IMR-90 (cell line): Measurements from ENCODE around the gene HSPD1. TPM values are rescaled to one million over a fixed set of nuclear protein-coding genes. Genes with fewer than 3 reads are reported as not detected.

Experiments
- ATAC-seq: fragments of 200-7000 bp; cut with Tn5 transposase; 2 replicates; pipeline ENCODE4 v1.9.1; 2020; ENCODE audit warnings: low read depth, mild to moderate bottlenecking, moderate library complexity
- BruUV-seq: library from RNA; stranded (reverse); fragments of 400-500 nt; replicated peaks from 2 replicates; lab custom pipeline; 2021; lab: Mats Ljungman, UMichigan
- CTCF ChIA-PET: fragments of 300-600 bp; formaldehyde crosslinking; extraction: SDS; loops from one replicate; lab custom pipeline; 2021; ENCODE audit warnings: antibody characterized with exemption; lab: Yijun Ruan, JAX
- POLR2A ChIA-PET: fragments of 300-600 bp; sonication (Branson Sonifier 250); formaldehyde crosslinking; loops from one replicate; lab custom pipeline; 2022; ENCODE audit warnings: antibody characterized with exemption; ENCODE audit not compliant: unreplicated experiment; lab: Charles Lee
- DNase-seq: peaks from one replicate; pipeline ENCODE4 v3.0.0; 2013
- H2AFZ ChIP-seq: replicated peaks from 2 replicates; pipeline ENCODE3; 2013; ENCODE audit warnings: low read length, mild to moderate bottlenecking; ENCODE audit not compliant: poor library complexity
- H2AK5ac ChIP-seq: 2 replicates; pipeline ENCODE4 v1.6.1; 2013; ENCODE audit warnings: low read depth, low read length, inconsistent platforms
- H2AK9ac ChIP-seq: replicated peaks from 2 replicates; pipeline ENCODE3; 2013; ENCODE audit warnings: mild to moderate bottlenecking, low read depth, low read length, moderate library complexity; ENCODE audit not compliant: poor library complexity
- H2BK120ac ChIP-seq: 2 replicates; pipeline ENCODE4 v1.6.1; 2013; ENCODE audit warnings: low read depth, low read length, inconsistent platforms
- H2BK15ac ChIP-seq: 3 replicates; pipeline ENCODE4 v1.6.1; 2013; ENCODE audit warnings: low read depth, low read length, inconsistent platforms
- H2BK20ac ChIP-seq: 2 replicates; pipeline ENCODE4 v1.6.1; 2013; ENCODE audit warnings: low read depth, mild to moderate bottlenecking, inconsistent platforms, low read length, moderate library complexity
- H2BK5ac ChIP-seq: 2 replicates; pipeline ENCODE4 v1.6.1; 2013; ENCODE audit warnings: mild to moderate bottlenecking, low read depth, low read length, inconsistent platforms; ENCODE audit not compliant: poor library complexity, severe bottlenecking
- H3K14ac ChIP-seq: replicated peaks from 2 replicates; pipeline ENCODE4 v1.6.1; 2013; ENCODE audit warnings: low read depth, low read length, inconsistent platforms
- H3K18ac ChIP-seq: 2 replicates; pipeline ENCODE4 v1.6.1; 2013; ENCODE audit warnings: low read depth, low read length, control low read depth
- H3K23ac ChIP-seq: 2 replicates; pipeline ENCODE4 v1.6.1; 2013; ENCODE audit warnings: low read depth, low read length, inconsistent platforms
- H3K27ac ChIP-seq: 2 replicates; pipeline ENCODE4 v1.5.1; 2013; ENCODE audit warnings: mild to moderate bottlenecking, control low read depth, low read length; ENCODE audit not compliant: insufficient read depth
- H3K27me3 ChIP-seq: 2 replicates; pipeline ENCODE4 v1.6.1; 2013; ENCODE audit warnings: low read length; ENCODE audit not compliant: control insufficient read depth, insufficient read depth
- H3K36me3 ChIP-seq: 2 replicates; pipeline ENCODE4 v1.6.1; 2013; ENCODE audit warnings: low read length, mixed read lengths; ENCODE audit not compliant: control insufficient read depth, insufficient read depth
- H3K4ac ChIP-seq: 2 replicates; pipeline ENCODE4 v1.6.1; 2013; ENCODE audit warnings: low read depth, low read length, inconsistent platforms
- H3K4me1 ChIP-seq: 2 replicates; pipeline ENCODE4 v1.6.1; 2013; ENCODE audit warnings: low read length, mixed read lengths; ENCODE audit not compliant: control insufficient read depth, insufficient read depth
- H3K4me2 ChIP-seq: 2 replicates; pipeline ENCODE4 v1.6.1; 2013; ENCODE audit warnings: low read depth, mild to moderate bottlenecking, control low read depth, low read length, moderate library complexity
- H3K4me3 ChIP-seq: 2 replicates; pipeline ENCODE4 v1.5.1; 2013; ENCODE audit warnings: low read depth, mild to moderate bottlenecking, control low read depth, low read length, moderate library complexity; ENCODE audit not compliant: insufficient read depth
- H3K56ac ChIP-seq: 2 replicates; pipeline ENCODE4 v1.6.1; 2013; ENCODE audit warnings: low read length, inconsistent platforms; ENCODE audit not compliant: insufficient read depth; ENCODE audit errors: extremely low read depth
- H3K79me1 ChIP-seq, 2 experiments: 2 replicates each; pipeline ENCODE4 v1.6.1; 2013; ENCODE audit warnings: low read length in 2 of 2, inconsistent platforms in 1 of 2, low read depth in 1 of 2
- H3K9ac ChIP-seq: 2 replicates; pipeline ENCODE4 v1.6.1; 2013; ENCODE audit warnings: low read depth, low read length, control low read depth
- H3K9me1 ChIP-seq: 2 replicates; pipeline ENCODE4 v1.6.1; 2013; ENCODE audit warnings: low read length, inconsistent platforms; ENCODE audit not compliant: insufficient read depth
- H3K9me3 ChIP-seq: 2 replicates; pipeline ENCODE4 v1.6.1; 2013; ENCODE audit warnings: low read length; ENCODE audit not compliant: control insufficient read depth, insufficient read depth
- H4K20me1 ChIP-seq: 2 replicates; pipeline ENCODE4 v1.6.1; 2013; ENCODE audit warnings: low read length, inconsistent platforms; ENCODE audit not compliant: insufficient read depth
- H4K5ac ChIP-seq: 2 replicates; pipeline ENCODE4 v1.6.1; 2013; ENCODE audit warnings: mild to moderate bottlenecking, low read depth, low read length, control low read depth
- H4K8ac ChIP-seq, 2 experiments: 2 replicates each; pipeline ENCODE4 v1.6.1; 2013; ENCODE audit warnings: low read depth in 2 of 2, low read length in 2 of 2, control low read depth in 1 of 2, inconsistent platforms in 1 of 2
- H4K91ac ChIP-seq: 2 replicates; pipeline ENCODE4 v1.6.1; 2013; ENCODE audit warnings: low read depth, low read length, inconsistent platforms; ENCODE audit not compliant: insufficient read depth
- BHLHE40 ChIP-seq: fragments of 150-350 bp; IDR thresholded peaks from 2 replicates; pipeline ENCODE4 v1.6.1; 2016; ENCODE audit warnings: mild to moderate bottlenecking, low read depth, low read length
- CEBPB ChIP-seq: IDR thresholded peaks from 2 replicates; pipeline ENCODE4 v1.6.1; 2012; ENCODE audit warnings: low read depth, low read length, improper control_type of control experiment
- CHD1 ChIP-seq: IDR thresholded peaks from 2 replicates; pipeline ENCODE4 v1.6.1; 2012; ENCODE audit warnings: low read depth, low read length, improper control_type of control experiment
- CTCF ChIP-seq: conservative IDR thresholded peaks from 2 replicates; pipeline ENCODE4 v1.5.1; 2012; ENCODE audit warnings: mild to moderate bottlenecking, low read depth, low read length, improper control_type of control experiment
- ELK1 ChIP-seq: fragments of 150-350 bp; IDR thresholded peaks from 2 replicates; pipeline ENCODE4 v1.6.1; 2016; ENCODE audit warnings: low read depth, mild to moderate bottlenecking, low read length, moderate library complexity, borderline replicate concordance
- FOS ChIP-seq: fragments of 150-350 bp; IDR thresholded peaks from 2 replicates; pipeline ENCODE4 v1.6.1; 2016; ENCODE audit warnings: low read depth, low read length
- MAFK ChIP-seq: IDR thresholded peaks from 2 replicates; pipeline ENCODE4 v1.6.1; 2012; ENCODE audit warnings: low read depth, low read length, improper control_type of control experiment
- MAZ ChIP-seq: IDR thresholded peaks from 2 replicates; pipeline ENCODE4 v1.6.1; 2012; ENCODE audit warnings: low read depth, mild to moderate bottlenecking, low read length, improper control_type of control experiment, moderate library complexity, borderline replicate concordance
- MXI1 ChIP-seq: IDR thresholded peaks from 2 replicates; pipeline ENCODE4 v1.6.1; 2012; ENCODE audit warnings: low read depth, mild to moderate bottlenecking, low read length, moderate library complexity, borderline replicate concordance
- NFE2L2 ChIP-seq: fragments of 150-350 bp; IDR thresholded peaks from 2 replicates; pipeline ENCODE4 v1.6.1; 2016; ENCODE audit warnings: low read depth, mild to moderate bottlenecking, low read length
- POLR2A ChIP-seq: IDR thresholded peaks from 2 replicates; pipeline ENCODE4 v1.6.1; 2012; ENCODE audit warnings: mild to moderate bottlenecking, low read depth, low read length
- RAD21 ChIP-seq: IDR thresholded peaks from 2 replicates; pipeline ENCODE4 v1.6.1; 2012; ENCODE audit warnings: low read length, improper control_type of control experiment
- RCOR1 ChIP-seq: IDR thresholded peaks from 2 replicates; pipeline ENCODE4 v1.6.1; 2012; ENCODE audit warnings: mild to moderate bottlenecking, low read length, improper control_type of control experiment; ENCODE audit not compliant: insufficient replicate concordance
- RFX5 ChIP-seq: IDR thresholded peaks from 2 replicates; pipeline ENCODE4 v1.8.0; 2012; ENCODE audit warnings: low read depth, mild to moderate bottlenecking, low read length, moderate library complexity
- SMC3 ChIP-seq: fragments of 150-350 bp; IDR thresholded peaks from 2 replicates; pipeline ENCODE4 v1.6.1; 2016; ENCODE audit warnings: low read depth, mild to moderate bottlenecking, antibody characterized with exemption, low read length, moderate library complexity
- USF2 ChIP-seq: fragments of 150-350 bp; IDR thresholded peaks from 2 replicates; pipeline ENCODE4 v1.6.1; 2017; ENCODE audit warnings: mild to moderate bottlenecking, antibody characterized with exemption, low read length, low read depth
- WGBS, 2 experiments: methylation state at CpG; one replicate each; pipeline versions ENCODE4 v1.1.5 to v1.1.7; 2013; ENCODE audit warnings: missing lambda C conversion rate in 2 of 2; ENCODE audit not compliant: insufficient read length in 1 of 2; ENCODE audit errors: extremely low coverage in 2 of 2; 5-methylcytosine and 5-hydroxymethylcytosine counted together
- dilution Hi-C: fragments of 300-500 bp; cut with HindIII; formaldehyde crosslinking; loops from one replicate; pipeline ENCODE4 v1.14.3; 2018; ENCODE audit warnings: low sequenced_read_pairs; ENCODE audit not compliant: unreplicated experiment
- in situ Hi-C: fragments of 300-500 bp; cut with MboI; formaldehyde crosslinking; loops from 3 replicates; pipeline ENCODE4 v1.14.3; 2019; ENCODE audit warnings: low sequenced_read_pairs, inconsistent platforms, mixed read lengths
- intact Hi-C: fragments of 100-400 bp; cut with micrococcal nuclease; formaldehyde crosslinking; loops from 2 replicates; pipeline ENCODE4 v1.10.0; 2022
- polyA plus RNA-seq, 3 experiments: library from polyadenylated mRNA; depleted of rRNA; stranded (reverse); fragments of >200 nt; gene quantifications; 2 replicates each; pipeline ENCODE4 v1.2.3, GENCODE V29; 2012; ENCODE audit warnings: low replicate concordance in 1 of 3
- total RNA-seq: library from RNA; depleted of rRNA; stranded (reverse); fragments of >200 nt; gene quantifications from 2 replicates; pipeline ENCODE4 v1.2.3, GENCODE V29; 2012

The HSPD1 gene
- total and polyA plus RNA-seq, 2 of the 4 experiments (the other 2 are of a cell fraction) = 171 TPM

- no peak for ATAC-seq
- intact Hi-C loops (loop anchor here (5.0 kb wide), 1 partner anchor 60 kb away; no protein-coding TSS in a partner anchor), in situ Hi-C loops (no loop called here), dilution Hi-C loops (no loop called here)
- H3K18ac ChIP-seq = no peak overlapping the region
- no peaks in the 10 kb centered on the region for H3K9me1 ChIP-seq
- no peak overlapping the region for H4K5ac ChIP-seq
- no peaks in the 10 kb centered on the region for H3K27me3 ChIP-seq
- H3K4me2 ChIP-seq = no peak overlapping the region
- no peak overlapping the region for H2AK9ac ChIP-seq
- H3K14ac ChIP-seq = no peak overlapping the region
- no peaks in the 10 kb centered on the region for H3K4me1 ChIP-seq
- H3K9ac ChIP-seq = no peak overlapping the region
- H4K91ac ChIP-seq = no peak overlapping the region
- DNase-seq = no peak
- ChIA-PET POLR2A (no interaction called here), CTCF (interaction anchor here (0.7 kb wide), 1 partner anchor 18 kb away, joined by 5 read pairs; no protein-coding TSS in a partner anchor)
- H2BK120ac ChIP-seq = no peak overlapping the region
- no peak for TF ChIP-seq NFE2L2
- no peak for TF ChIP-seq SMC3
- no peak for TF ChIP-seq RFX5
- no peak for TF ChIP-seq RCOR1
- no peak for TF ChIP-seq POLR2A
- TF ChIP-seq BHLHE40 = no peak
- no peak for TF ChIP-seq CTCF
- no peak for TF ChIP-seq CHD1
- no peak for TF ChIP-seq ELK1
- no peak for TF ChIP-seq FOS
- TF ChIP-seq MXI1 = no peak
- no peak for TF ChIP-seq CEBPB
- TF ChIP-seq MAFK = no peak
- TF ChIP-seq MAZ = no peak
- TF ChIP-seq USF2 = no peak
- no peak for TF ChIP-seq RAD21
- peaks cover 37% of the 10 kb centered on the region for H3K36me3 ChIP-seq
- no peak overlapping the region for H3K56ac ChIP-seq
- no CpG with 5 or more reads among the region's 3 CpGs for WGBS, 2 experiments
- H2BK5ac ChIP-seq = no peak overlapping the region
- H3K79me1 ChIP-seq = peaks cover 3 to 4% of the 10 kb centered on the region in 2 experiments; a peak in 1 of 4 replicates
- H3K27ac ChIP-seq = no peak overlapping the region
- BruUV-seq = no TSS peak
- no peak overlapping the region for H2AK5ac ChIP-seq
- no peak overlapping the region for H2BK20ac ChIP-seq
- H3K23ac ChIP-seq = no peak overlapping the region
- no peak overlapping the region for H3K4ac ChIP-seq
- H2AFZ ChIP-seq = no peak overlapping the region
- H2BK15ac ChIP-seq = no peak overlapping the region
- H3K4me3 ChIP-seq = no peak overlapping the region
- H4K20me1 ChIP-seq = peaks cover 4% of the 10 kb centered on the region; the same call in 1 of the 2 replicates
- no peaks in the 10 kb centered on the region; the same call in 1 of the 2 replicates for H3K9me3 ChIP-seq
- no peak overlapping the region for H4K8ac ChIP-seq
Measured at GRCh38 chr2:197477797-197478196, 21.8 kb downstream of the HSPD1 start.
